K562 (cell line): ENCODE measurements around the gene DBNDD2. TPM values are rescaled to one million over a fixed set of nuclear protein-coding genes. Genes with fewer than 3 reads are reported as not detected.

Experiments used
- ATAC-seq: fragments of 200-7000 bp; cut with Tn5 transposase; 3 replicates; pipeline ENCODE4 v1.9.1; 2020; ENCODE audit warnings: moderate library complexity
- BruUV-seq: library from RNA; stranded (reverse); fragments of 400-500 nt; replicated peaks from 2 replicates; lab custom pipeline; 2021; lab: Mats Ljungman, UMichigan
- CTCF ChIA-PET: fragments of 300-600 bp; formaldehyde crosslinking; extraction: SDS; loops from one replicate; lab custom pipeline; 2021; ENCODE audit warnings: low intra/inter-chr PET ratio; lab: Yijun Ruan, JAX
- POLR2A ChIA-PET: fragments of 300-600, 350-650 bp; sonication (Branson Sonifier 250); formaldehyde crosslinking; extraction: SDS; loops from one replicate; lab custom pipeline; 2021; ENCODE audit warnings: antibody characterized with exemption, inconsistent platforms; lab: Yijun Ruan, JAX
- DNase-seq, 4 experiments: peaks; one replicate each; pipeline versions ENCODE4 v3.0.0 to v3.0.0-alpha.2; 2011 to 2018; ENCODE audit warnings: low spot score in 3 of 4, mixed read lengths in 3 of 4; ENCODE audit errors: extremely low read depth in 1 of 4
- FAIRE-seq: peaks from 2 replicates; lab custom pipeline; 2011; peaks lifted over from hg19 to GRCh38; lab: Jason Lieb, UNC
- H2AFZ ChIP-seq: 2 replicates; pipeline ENCODE4 v1.6.0; 2011; ENCODE audit warnings: low read depth, low read length, control low read depth, inconsistent platforms
- H3K27ac ChIP-seq: fragments of 200-600 bp; 3 replicates; pipeline ENCODE4 v1.8.0; 2011; ENCODE audit warnings: low read depth, mild to moderate bottlenecking, control low read depth, inconsistent platforms, low read length, moderate library complexity, mixed read lengths; ENCODE audit errors: extremely low read depth
- H3K27me3 ChIP-seq, 2 experiments: fragments of 300-600 bp in 1 of 2; 2 replicates in 1 of 2; 3 replicates in 1 of 2; pipeline versions ENCODE4 v1.6.0 to v1.8.0; 2011; ENCODE audit warnings: inconsistent platforms in 2 of 2, low read length in 2 of 2, mild to moderate bottlenecking in 1 of 2, mixed read lengths in 1 of 2, moderate library complexity in 1 of 2; ENCODE audit not compliant: control insufficient read depth in 2 of 2, insufficient read depth in 2 of 2
- H3K36me3 ChIP-seq: fragments of 300-600 bp; 3 replicates; pipeline ENCODE4 v1.8.0; 2011; ENCODE audit warnings: mild to moderate bottlenecking, low read length, inconsistent platforms; ENCODE audit not compliant: control insufficient read depth, insufficient read depth
- H3K4me1 ChIP-seq, 2 experiments: fragments of 200-600 bp in 1 of 2; replicated peaks in 1 of 2; 2 replicates in 1 of 2; 3 replicates in 1 of 2; pipeline versions ENCODE4 v1.5.1 to v1.8.0; 2011; ENCODE audit warnings: inconsistent platforms in 2 of 2, low read length in 2 of 2, mild to moderate bottlenecking in 1 of 2, mixed read lengths in 1 of 2, moderate library complexity in 1 of 2; ENCODE audit not compliant: control insufficient read depth in 2 of 2, insufficient read depth in 2 of 2
- H3K4me2 ChIP-seq: 2 replicates; pipeline ENCODE4 v1.6.1; 2011; ENCODE audit warnings: low read length, control low read depth, inconsistent platforms, mixed read lengths; ENCODE audit not compliant: insufficient read depth
- H3K4me3 ChIP-seq: fragments of 200-600 bp; sonication (generic), shearing (Covaris generic); 2 replicates; pipeline ENCODE4 v1.5.1; 2016; ENCODE audit warnings: control low read depth, inconsistent platforms
- H3K79me2 ChIP-seq: fragments of 200-600 bp; 3 replicates; pipeline ENCODE4 v1.8.0; 2011; ENCODE audit warnings: low read length, inconsistent platforms; ENCODE audit not compliant: control insufficient read depth, insufficient read depth
- H3K9ac ChIP-seq, 2 experiments: 2 replicates each; pipeline versions ENCODE4 v1.6.0 to v1.6.1; 2011; ENCODE audit warnings: low read depth in 2 of 2, low read length in 2 of 2, control low read depth in 1 of 2, inconsistent platforms in 1 of 2, mild to moderate bottlenecking in 1 of 2, mixed read lengths in 1 of 2; ENCODE audit not compliant: insufficient read depth in 1 of 2
- H3K9me1 ChIP-seq: one replicate; pipeline ENCODE4 v1.6.0; 2011; ENCODE audit warnings: inconsistent platforms, mild to moderate bottlenecking, low read length, moderate library complexity; ENCODE audit not compliant: control insufficient read depth, insufficient read depth
- H3K9me3 ChIP-seq: replicated peaks from 2 replicates; pipeline ENCODE4 v1.5.1; 2011; ENCODE audit warnings: low read depth, low read length, inconsistent platforms; ENCODE audit not compliant: control insufficient read depth, insufficient read depth
- H4K20me1 ChIP-seq: replicated peaks from 2 replicates; pipeline ENCODE4 v1.6.1; 2011; ENCODE audit warnings: low read length, inconsistent platforms, mixed read lengths; ENCODE audit not compliant: control insufficient read depth, insufficient read depth
- ELF1 ChIP-seq: fragments of 200-800 bp; sonication (Bioruptor generic); IDR thresholded peaks from 2 replicates; pipeline ENCODE4 v1.6.1; 2016; ENCODE audit warnings: missing genetic modification characterization, missing compliant biosample characterization
- FIP1L1 ChIP-seq: fragments of 200-400 bp; formaldehyde crosslinking; IDR thresholded peaks from 2 replicates; pipeline ENCODE4 v1.6.1; 2018; ENCODE audit warnings: mild to moderate bottlenecking, low read depth, low read length; ENCODE audit not compliant: poor library complexity, severe bottlenecking
- IFI16 ChIP-seq: fragments of 250-450 bp; sonication (Bioruptor Pico); IDR thresholded peaks from 2 replicates; pipeline ENCODE4 v2.1.2; 2022; ENCODE audit warnings: mild to moderate bottlenecking, inconsistent platforms
- NBN ChIP-seq: fragments of 450-650 bp; IDR thresholded peaks from 2 replicates; pipeline ENCODE4 v1.6.1; 2016; ENCODE audit warnings: low read depth, mild to moderate bottlenecking
- SMAD4 ChIP-seq: fragments of 250-450 bp; sonication (Bioruptor Pico); conservative IDR thresholded peaks from 2 replicates; pipeline ENCODE4 v1.8.0; 2021; ENCODE audit warnings: inconsistent platforms, mild to moderate bottlenecking, moderate library complexity
- SUPT5H ChIP-seq: fragments of 450-650 bp; IDR thresholded peaks from 2 replicates; pipeline ENCODE4 v1.6.1; 2016
- TEAD4 ChIP-seq, 2 experiments: sonication (generic) in 1 of 2; formaldehyde crosslinking in 1 of 2; IDR thresholded peaks; 2 replicates each; pipeline versions ENCODE4 v1.6.1 to v1.8.0; 2012 to 2022; ENCODE audit warnings: borderline replicate concordance in 1 of 2, inconsistent platforms in 1 of 2, low read length in 1 of 2, mild to moderate bottlenecking in 1 of 2, missing genetic modification reagents in 1 of 2
- XRCC4 ChIP-seq: IDR thresholded peaks from one replicate; pipeline ENCODE4 v1.6.1; 2011; ENCODE audit not compliant: insufficient read depth, insufficient read length; ENCODE audit errors: extremely low read depth
- ZNF121 ChIP-seq: sonication (generic); formaldehyde crosslinking; conservative IDR thresholded peaks from 2 replicates; pipeline ENCODE4 v1.8.0; 2022; ENCODE audit warnings: missing genetic modification reagents
- WGBS: fragments of 100-300 bp; shearing (Covaris generic); methylation state at CpG from one replicate; pipeline ENCODE4 v1.1.6; 2016; ENCODE audit warnings: low coverage, mixed read lengths; ENCODE audit not compliant: insufficient coverage; ENCODE audit errors: missing lambda C conversion rate; 5-methylcytosine and 5-hydroxymethylcytosine counted together
- in situ Hi-C: fragments of 300-500 bp; cut with MboI; formaldehyde crosslinking; loops from 4 replicates; pipeline ENCODE4 v1.15.0; 2018; ENCODE audit warnings: inconsistent platforms, mixed read lengths
- intact Hi-C: fragments of 100-400 bp; cut with micrococcal nuclease; formaldehyde crosslinking; loops from 2 replicates; pipeline ENCODE4 v1.14.2; 2022
- polyA plus RNA-seq, 8 experiments: library from polyadenylated mRNA; depleted of rRNA in 4 of 8; stranded (reverse) in 5 of 8; unstranded in 3 of 8; fragments of >200 nt; fragmentation: Nextera tagmentation in 2 of 8; fragmentation: Illumina TruSeq in 1 of 8; extraction: Ambion mirVana in 2 of 8; extraction: Trizol in 1 of 8; gene quantifications; 2 replicates each; pipeline versions ENCODE4 v1.2.1 to v1.2.3, GENCODE V29; 2011 to 2014; ENCODE audit warnings: inconsistent platforms in 1 of 8, missing spikeins in 1 of 8
- total RNA-seq, 7 experiments: library from RNA; depleted of rRNA in 6 of 7; stranded (reverse); fragments of >200 nt in 6 of 7; fragmentation: Illumina TruSeq in 2 of 7; extraction: Trizol in 2 of 7; gene quantifications; 2 replicates each; pipeline versions ENCODE4 v1.2.1 to v1.2.3, GENCODE V29; 2011 to 2021; ENCODE audit warnings: low replicate concordance in 1 of 7

Gene DBNDD2
- total and polyA plus RNA-seq, 9 of the 15 experiments (the other 6 are each of a cell fraction or from before 2014, with no cell fraction given), result 12.8 to 64.0 (median 35.8) TPM

- ChIA-PET POLR2A (interaction anchor here (0.8 to 2.0 kb wide), 7 partner anchors 7 to 78 kb away, joined by 3 to 7 read pairs (median 6); partner anchors contain the start of genes DBNDD2, PIGT and SDC4), CTCF (no interaction called here)
- intact Hi-C loops (no loop called here), in situ Hi-C loops (no loop called here)
- Histone ChIP-seq H3K79me2 (no peaks in the 10 kb centered on the region), H3K27ac (no peak overlapping the region), H3K4me1 (peaks cover 11 to 17% of the 10 kb centered on the region in 2 experiments; a peak in 4 of 5 replicates), H3K9me3 (no peaks in the 10 kb centered on the region), H3K9ac (peak overlapping the region in 1 of 2 experiments; percentile 36; a peak in 1 of 4 replicates), H3K4me2 (no peak overlapping the region), H3K4me3 (no peak overlapping the region), H3K9me1 (no peaks in the 10 kb centered on the region), H4K20me1 (no peaks in the 10 kb centered on the region), H3K27me3 (no peaks in the 10 kb centered on the region), H3K36me3 (peaks cover 40% of the 10 kb centered on the region; the same call in 1 of the 3 replicates), H2AFZ (no peak overlapping the region)
- ATAC-seq, result peak; percentile 68
- no TSS peak for BruUV-seq
- DNase-seq, result peak in 2 of 4 experiments; percentile 31 to 49
- TF ChIP-seq NBN (no peak), ELF1 (tag) (no peak), SUPT5H (peak; percentile 37; the same call in 1 of the 2 replicates), XRCC4 (no peak), SMAD4 (CRISPR knock-in tag) (no peak), ZNF121 (CRISPR knock-in tag) (no peak), IFI16 (CRISPR knock-in tag) (no peak), TEAD4 (IDR thresholded peaks at IDR 0.05; ENCODE audit: low read length) (no peak), TEAD4 (CRISPR knock-in tag; IDR thresholded peaks at IDR 0.05; ENCODE audit: borderline replicate concordance) (no peak), FIP1L1 (no peak)
- no peak for FAIRE-seq
- 43% methylated on average over 4 of the region's 5 CpGs for WGBS
These were observed 18.4 kb downstream of the DBNDD2 start for GRCh38 chr20:45426320-45427016.
